KOPT-K1 (cell line): Measurements from ENCODE around the gene ZFP36L1.
A peak's percentile ranks its signal among the peaks of the same experiment; 100 is the strongest.

Source experiments
- H3K27ac ChIP-seq: fragments of 200-600 bp; sonication (generic); 2 replicates; pipeline ENCODE4 v1.5.1; 2016; ENCODE audit warnings: antibody characterized with exemption, mild to moderate bottlenecking, low read depth, low read length; ENCODE audit not compliant: poor library complexity, severe bottlenecking
- H3K36me3 ChIP-seq: fragments of 200-600 bp; sonication (generic); 2 replicates; pipeline ENCODE4 v1.5.1; 2017; ENCODE audit warnings: antibody characterized with exemption, mild to moderate bottlenecking, low read length, moderate library complexity; ENCODE audit not compliant: insufficient read depth
- H3K9me3 ChIP-seq: fragments of 200-600 bp; sonication (generic); 2 replicates; pipeline ENCODE4 v1.5.1; 2017; ENCODE audit warnings: antibody characterized with exemption, low read length, mild to moderate bottlenecking; ENCODE audit not compliant: insufficient read depth, poor library complexity, severe bottlenecking

Gene ZFP36L1

DNA sequence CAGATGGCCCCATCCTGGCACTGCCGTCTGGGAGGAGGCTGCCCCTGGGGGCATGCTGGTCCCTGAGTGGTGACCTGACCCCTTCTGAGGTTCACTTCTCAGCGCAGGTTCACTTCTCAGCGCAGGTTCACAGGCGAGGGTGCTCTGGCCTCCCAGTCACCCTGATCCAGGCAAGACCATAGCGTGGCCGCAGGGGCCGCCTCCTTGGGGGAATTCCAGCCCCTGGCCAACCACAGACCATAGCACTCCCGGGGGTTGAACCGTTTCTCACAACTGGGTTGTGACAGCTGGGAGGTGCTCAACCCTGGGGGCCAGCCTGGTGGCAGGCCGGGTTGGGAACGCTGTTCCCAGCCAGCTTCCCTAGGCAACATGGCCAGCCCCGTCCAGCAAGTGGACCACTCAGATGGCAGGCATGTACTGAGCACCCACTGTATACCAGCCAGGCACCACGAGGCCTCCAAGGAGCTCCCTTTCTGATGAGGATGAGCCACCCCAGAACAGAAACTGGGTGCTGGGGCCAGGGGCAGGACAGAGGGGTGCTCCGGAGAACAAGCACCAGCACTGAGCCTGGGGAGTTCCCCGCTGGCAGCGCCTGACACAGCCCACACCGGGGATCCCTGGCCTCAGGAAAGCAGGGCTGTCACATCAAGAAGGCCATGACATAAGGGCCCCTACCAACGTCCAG, 28.3 kb upstream of the ZFP36L1 start:
- Histone ChIP-seq H3K36me3 (no peaks in the 10 kb centered on the region), H3K27ac (peak overlapping the region; percentile 64), H3K9me3 (no peaks in the 10 kb centered on the region)

DNA sequence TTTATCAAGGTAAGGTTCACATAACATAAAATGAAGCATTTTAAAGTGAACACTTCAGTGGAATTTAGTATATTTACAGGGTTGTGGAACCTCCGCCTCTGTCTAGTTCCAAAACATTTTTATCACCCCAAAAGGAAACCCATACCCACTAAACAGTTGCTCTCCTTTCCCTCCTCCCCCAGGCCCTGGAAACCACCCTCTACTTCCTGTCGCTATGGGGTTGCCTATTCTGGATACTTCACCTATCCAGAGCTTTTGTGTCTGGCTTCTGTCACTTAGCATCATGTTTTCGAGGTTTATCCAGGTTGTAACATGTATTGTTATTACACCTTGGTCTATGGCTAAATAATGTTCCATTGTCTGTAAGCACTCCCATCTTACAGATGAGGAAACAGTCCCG, 27.7 kb upstream of the ZFP36L1 start:
- Histone ChIP-seq H3K36me3 (no peaks in the 10 kb centered on the region), H3K27ac (peak overlapping the region; percentile 64), H3K9me3 (no peaks in the 10 kb centered on the region)

DNA sequence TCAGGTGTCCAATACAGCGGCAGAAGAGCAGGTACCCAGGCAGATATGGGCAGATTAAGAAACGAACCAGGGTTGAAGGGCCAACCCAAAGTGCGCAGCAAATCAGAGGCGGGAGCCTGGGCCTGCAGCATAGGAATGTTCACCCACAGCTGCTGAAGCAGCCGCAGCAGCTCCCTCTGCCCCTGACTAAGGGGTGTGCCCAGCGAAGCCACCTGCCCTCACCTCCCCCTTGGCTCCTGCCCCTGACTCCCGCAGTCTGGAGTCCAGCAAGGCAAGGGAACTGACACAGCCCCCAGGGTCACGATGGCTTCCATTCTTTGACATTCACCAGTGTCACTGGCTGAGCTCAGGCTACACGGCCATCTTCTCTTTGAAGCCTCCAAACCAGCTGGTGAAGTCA, 27.3 kb upstream of the ZFP36L1 start:
- H3K27ac ChIP-seq, result peak overlapping the region; percentile 64

DNA sequence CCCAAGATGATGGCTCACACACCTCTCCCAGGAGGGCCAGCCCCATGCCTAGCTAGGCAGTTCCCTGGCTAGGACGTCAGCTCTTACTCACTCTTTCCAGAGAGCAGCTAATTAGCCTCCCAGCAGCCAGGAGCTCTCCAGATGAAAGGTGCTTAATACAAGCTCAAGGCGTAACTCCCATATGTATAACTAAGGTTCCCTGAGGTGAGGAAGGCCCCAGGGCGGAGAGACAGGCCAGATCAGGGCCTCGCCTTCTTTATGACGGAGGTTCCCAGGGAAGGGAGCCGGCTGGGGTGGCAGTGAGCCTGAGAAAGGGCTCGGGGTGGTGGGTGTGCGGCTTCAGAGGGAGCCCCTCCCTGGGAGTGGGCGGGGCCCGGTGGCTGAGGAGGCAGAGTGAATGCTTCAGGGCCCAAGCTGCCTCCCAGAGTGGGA, 26.4 kb upstream of the ZFP36L1 start:
- Histone ChIP-seq H3K9me3 (no peaks in the 10 kb centered on the region), H3K27ac (peak overlapping the region; percentile 64), H3K36me3 (no peaks in the 10 kb centered on the region)

More for the DNA sequence above, 27.3 kb upstream of the ZFP36L1 start:
- H3K9me3 ChIP-seq, result no peaks in the 10 kb centered on the region
- no peaks in the 10 kb centered on the region for H3K36me3 ChIP-seq

DNA sequence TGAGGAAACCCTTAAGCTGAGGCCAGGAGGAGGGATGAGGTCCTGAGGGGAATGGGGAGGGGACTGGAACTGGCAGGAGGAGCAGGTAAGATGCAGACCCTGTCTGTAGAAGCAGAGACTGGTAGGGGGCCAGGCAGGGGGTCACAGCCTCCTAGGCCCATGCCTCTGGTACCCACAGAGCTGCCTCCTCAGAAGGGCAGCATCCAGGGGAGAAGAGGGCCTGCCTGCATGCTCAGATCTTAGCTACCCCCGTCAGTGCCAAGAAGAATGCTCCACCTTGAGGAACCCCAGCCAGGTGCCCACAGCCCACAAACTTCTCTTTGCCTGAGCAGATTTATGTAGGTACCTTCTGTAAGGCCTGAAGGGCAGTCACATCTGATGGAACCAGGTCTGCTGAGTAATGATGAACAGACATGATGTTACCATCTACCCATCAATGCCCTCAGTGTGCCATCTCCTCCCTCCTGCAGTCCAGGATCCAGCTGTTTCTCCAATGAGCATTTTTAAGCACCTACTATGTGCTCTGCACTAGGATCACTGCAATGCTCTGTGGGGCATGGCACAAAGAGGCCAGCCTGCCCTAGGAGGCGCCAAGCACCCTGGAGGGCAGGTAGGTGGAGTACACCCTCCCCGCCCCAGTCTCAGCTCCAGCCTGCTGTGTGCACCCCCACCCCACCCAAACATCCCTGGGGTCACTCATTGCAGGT, 24.8 kb upstream of the ZFP36L1 start:
- no peak overlapping the region for H3K27ac ChIP-seq
- no peaks in the 10 kb centered on the region for H3K36me3 ChIP-seq

DNA sequence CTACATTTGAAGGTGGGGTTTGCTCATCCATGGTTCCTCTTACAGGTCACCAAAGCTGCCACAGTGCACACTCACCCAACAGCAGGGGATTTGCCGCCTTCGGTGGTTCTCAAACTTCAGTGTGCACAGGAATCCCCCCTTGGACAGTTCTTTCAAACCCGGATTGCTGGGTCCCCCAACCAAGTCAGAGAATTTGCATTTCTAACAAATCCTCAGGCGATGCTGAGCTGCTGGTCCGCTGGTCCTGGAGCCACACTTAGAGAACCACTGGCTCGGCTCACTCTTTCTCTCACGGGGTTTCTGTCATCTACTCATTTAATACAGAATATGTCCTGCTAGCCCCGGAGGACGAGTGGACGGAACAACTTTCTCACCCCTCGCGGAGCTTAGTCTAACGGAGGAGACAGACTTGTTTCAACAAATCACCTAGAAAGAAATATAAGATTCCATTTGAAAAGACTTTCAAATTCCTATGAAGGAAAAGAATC, 24.1 kb upstream of the ZFP36L1 start:
- Histone ChIP-seq H3K27ac (peak overlapping the region; percentile 96), H3K36me3 (no peaks in the 10 kb centered on the region), H3K9me3 (no peaks in the 10 kb centered on the region)

More for the DNA sequence above, 24.8 kb upstream of the ZFP36L1 start:
- no peaks in the 10 kb centered on the region for H3K9me3 ChIP-seq

DNA sequence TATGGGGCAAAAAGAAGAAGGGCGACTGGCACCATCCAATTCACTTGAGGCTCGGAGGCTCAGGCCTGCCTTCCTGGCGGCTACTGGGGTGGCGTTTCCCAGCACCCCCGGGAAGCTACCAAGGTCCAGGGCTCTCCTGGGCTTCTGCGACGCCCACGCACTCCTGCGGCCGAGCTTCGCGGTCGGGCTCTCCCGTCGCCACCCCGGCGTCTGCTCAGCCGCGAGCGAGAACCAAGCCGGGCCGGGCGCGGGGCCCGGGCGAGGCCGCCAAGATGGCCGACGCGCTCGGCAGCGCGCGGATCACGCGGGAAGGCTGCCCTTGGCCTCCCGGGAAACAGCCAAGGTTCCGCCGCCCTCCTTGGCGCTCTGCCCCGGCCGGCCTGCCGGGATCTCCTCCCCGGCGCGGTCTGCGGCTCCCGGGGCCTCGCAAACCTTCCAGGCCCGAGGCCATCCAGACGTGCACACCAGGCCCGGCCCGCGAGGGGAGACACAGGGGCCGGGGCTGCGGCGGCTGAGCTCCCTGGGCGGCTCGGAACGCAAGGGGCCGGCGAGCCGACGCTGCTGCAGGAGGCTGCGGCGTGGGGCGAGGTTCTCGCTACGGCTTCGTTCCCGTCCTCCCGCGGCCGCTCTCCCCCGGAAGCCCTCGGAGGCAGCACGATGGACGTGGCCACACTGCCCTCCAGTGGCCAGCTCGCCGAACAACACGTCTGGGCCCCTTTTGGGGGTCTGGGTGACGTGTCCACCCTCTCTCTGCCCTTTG, 23.5 kb upstream of the ZFP36L1 start:
- peak overlapping the region; percentile 96 for H3K27ac ChIP-seq
- no peaks in the 10 kb centered on the region for H3K36me3 ChIP-seq
- no peaks in the 10 kb centered on the region for H3K9me3 ChIP-seq

DNA sequence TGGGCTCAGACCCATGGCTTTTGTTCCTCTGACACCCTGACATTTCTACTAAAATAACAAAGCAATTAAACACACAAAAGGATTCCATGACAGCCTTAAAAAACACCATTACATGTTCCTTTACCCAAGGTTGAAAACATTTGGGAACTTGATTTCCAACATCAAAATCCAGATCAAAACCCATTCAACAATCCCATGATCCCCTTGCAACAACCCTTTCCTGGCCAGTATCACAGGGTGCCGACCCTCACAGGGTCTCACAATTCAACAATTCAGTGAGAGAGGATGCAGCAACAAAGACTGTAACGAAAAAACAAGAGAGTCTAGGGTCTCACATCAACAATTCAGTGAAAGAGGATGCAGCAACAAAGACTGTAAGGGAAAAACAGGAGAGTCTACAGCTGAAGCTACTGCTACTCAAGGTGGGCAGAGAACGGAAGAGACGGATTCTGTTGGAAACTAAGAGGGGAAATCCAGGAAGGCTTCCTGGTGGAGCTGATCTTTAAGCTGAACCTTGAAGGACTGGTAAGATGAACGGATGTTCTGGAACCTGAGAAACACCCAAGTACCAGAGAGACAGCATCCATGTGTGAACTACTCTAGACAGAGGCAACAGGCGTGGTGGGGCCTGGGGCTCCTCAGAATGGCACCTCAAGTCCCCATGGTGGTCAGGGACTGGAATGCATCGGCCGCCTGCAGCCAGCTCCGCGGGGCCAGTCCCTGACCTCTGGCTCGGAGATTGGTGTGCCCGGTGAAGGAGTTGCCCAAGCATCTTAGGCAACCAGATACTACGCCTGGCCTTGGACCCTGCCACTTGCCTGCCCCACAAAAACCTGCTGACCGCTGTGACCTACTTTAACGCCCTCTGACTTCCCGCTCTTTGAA, 22.7 kb upstream of the ZFP36L1 start:
- Histone ChIP-seq H3K9me3 (no peaks in the 10 kb centered on the region), H3K36me3 (no peaks in the 10 kb centered on the region), H3K27ac (peak overlapping the region; percentile 96)

DNA sequence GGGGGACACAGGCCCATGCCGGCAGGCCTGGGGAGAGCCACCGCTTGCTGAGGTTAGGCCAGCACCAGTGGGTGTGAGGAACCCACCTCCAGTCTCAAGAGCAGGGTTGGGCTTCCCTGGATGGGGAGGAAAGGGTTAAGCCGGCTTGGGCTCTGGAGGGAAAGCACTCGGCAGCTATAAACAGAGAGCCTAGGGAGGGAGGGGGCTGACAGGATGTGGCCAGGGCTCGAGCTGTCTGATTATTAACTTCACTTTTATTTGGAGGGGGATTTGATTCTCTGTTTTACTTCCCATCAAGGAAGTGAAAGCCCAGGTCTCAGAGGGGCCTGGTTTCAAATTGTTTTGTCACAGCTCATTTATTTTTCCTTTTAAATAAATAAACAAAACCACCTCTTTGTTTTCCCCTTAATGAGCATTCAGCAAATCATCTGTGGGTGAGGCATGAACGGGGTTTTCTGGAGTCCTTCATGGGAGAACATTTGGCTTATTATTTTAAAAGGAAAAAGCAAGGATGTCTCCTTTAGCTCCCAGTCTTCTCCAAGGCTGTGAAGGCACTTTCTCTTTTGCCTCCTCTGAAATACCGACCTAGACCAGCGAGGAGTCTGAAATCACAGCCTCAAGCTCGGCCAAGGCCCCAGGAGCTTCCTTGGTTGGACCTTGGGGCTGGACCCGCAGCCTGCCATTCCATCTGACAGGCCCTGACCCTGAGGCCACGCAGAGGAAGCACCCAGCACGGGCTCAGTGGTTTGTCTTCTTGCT, 21.9 kb upstream of the ZFP36L1 start:
- Histone ChIP-seq H3K9me3 (no peaks in the 10 kb centered on the region), H3K27ac (peak overlapping the region; percentile 96), H3K36me3 (no peaks in the 10 kb centered on the region)

DNA sequence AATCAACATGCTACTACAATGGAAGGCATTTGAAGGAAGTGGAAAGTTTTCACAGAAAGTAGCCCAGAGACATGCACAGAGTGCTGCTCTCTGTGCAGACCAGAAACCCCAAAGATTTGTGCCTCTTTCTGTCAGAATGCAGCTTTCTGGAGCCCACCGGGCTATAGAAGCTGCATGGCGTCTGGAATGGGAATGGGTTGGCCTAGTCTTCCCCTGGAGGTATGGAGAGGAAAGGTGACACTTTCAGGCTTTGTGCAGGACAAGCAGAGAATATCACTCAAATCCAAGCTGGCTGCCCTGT, 21.3 kb upstream of the ZFP36L1 start:
- H3K36me3 ChIP-seq, result no peaks in the 10 kb centered on the region
- H3K27ac ChIP-seq, result peak overlapping the region; percentile 96
- no peaks in the 10 kb centered on the region for H3K9me3 ChIP-seq

DNA sequence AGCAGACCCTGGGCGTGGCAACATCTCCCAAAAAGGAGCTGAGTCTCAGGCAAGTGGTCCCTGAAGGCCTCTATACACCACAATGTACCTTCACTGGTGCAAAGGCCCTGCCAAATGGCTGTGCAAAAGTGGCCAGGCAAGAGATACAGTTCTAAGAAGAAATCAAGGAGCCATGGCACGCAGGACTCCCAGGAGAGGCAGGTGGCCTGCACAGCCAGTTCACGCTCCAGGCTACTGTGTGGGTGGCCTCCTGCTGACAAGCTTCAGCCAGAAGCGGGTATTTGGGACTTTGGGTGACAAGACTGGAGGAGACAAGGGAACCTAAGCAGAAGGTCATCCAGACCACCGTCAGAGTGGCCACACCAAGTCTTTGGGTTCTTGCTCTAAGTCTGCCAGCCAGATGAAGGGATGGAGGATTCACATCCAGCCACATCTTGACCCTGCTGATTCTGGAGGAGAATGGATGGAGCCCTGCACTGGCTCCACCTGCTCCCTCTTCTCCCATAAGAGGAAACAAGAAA, 20.5 kb upstream of the ZFP36L1 start:
- Histone ChIP-seq H3K36me3 (no peaks in the 10 kb centered on the region), H3K27ac (peak overlapping the region; percentile 9), H3K9me3 (no peaks in the 10 kb centered on the region)

DNA sequence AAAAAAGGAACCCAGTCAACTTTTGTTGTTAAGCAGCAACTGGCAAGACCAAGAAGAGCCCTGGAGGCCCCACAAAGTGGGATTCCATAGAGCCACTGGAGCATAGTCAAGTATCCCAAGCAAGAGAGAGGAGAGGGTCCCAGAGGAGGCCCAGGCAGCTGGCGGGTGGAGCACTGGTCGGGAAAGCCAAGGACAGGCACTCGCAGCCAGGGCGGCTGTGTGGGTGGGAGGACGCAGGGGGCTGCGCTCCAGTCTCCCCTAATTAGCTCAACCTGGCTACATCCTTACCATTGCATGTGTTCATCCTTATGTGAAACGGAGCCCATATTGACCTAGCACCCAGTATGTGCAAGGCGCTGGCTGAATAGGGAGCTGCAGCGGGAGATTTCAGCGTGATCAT, 18.3 kb upstream of the ZFP36L1 start:
- H3K9me3 ChIP-seq, result no peaks in the 10 kb centered on the region
- H3K36me3 ChIP-seq, result no peaks in the 10 kb centered on the region
- no peak overlapping the region for H3K27ac ChIP-seq

DNA sequence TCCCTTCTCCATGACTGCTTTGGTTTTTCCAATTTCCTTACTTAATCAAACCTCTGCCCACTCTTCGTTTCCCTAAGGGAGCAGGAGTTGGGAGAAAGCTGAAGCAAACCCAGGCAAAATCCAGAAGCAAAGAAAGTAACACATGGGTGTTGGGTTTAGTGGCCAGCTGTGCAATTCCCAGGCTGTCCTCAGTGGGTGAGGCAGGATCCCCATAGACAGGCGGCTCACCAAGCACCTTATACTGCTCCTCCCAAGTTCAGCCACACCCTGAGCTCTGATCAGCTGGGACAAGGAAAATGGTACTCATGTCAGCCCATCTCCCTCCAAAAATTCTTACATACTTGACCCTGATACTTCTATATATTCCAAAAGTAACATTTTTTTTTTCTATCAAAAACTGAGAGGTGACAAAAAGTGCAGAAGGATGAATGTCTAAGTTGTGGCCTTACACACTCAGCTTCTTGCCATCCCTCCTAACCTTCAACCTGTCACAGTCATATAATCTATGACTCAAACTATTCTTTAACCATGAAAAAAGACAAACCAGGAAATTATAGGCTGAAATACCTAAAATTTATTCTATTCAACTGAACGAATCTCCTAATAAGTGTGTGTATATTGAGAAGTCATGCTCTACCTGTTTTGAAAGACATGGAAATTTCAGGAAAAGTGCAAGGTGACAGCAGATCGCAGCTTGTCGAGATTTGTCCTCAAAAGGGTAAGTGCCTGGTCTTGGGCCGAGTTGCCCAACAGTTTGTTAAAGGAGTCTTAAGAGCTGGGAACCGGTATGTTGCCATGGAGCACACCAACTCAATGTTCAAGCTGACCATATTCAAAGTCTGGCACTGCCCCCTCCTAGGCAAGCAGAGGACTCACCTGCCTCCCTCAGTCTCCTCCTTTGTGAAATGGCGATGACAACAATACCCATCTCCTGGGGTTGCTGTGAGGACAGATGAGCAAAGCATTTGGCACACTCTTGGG, 17.6 kb upstream of the ZFP36L1 start:
- Histone ChIP-seq H3K27ac (no peak overlapping the region), H3K36me3 (no peaks in the 10 kb centered on the region), H3K9me3 (no peaks in the 10 kb centered on the region)
